ENCODE data around the gene NOS2.
"Not testable (repeated sequence)": the region's sequence is repeated elsewhere in the genome, so short reads cannot be mapped to it uniquely, and the experiment has no call there.

NOS2 gene

DNA sequence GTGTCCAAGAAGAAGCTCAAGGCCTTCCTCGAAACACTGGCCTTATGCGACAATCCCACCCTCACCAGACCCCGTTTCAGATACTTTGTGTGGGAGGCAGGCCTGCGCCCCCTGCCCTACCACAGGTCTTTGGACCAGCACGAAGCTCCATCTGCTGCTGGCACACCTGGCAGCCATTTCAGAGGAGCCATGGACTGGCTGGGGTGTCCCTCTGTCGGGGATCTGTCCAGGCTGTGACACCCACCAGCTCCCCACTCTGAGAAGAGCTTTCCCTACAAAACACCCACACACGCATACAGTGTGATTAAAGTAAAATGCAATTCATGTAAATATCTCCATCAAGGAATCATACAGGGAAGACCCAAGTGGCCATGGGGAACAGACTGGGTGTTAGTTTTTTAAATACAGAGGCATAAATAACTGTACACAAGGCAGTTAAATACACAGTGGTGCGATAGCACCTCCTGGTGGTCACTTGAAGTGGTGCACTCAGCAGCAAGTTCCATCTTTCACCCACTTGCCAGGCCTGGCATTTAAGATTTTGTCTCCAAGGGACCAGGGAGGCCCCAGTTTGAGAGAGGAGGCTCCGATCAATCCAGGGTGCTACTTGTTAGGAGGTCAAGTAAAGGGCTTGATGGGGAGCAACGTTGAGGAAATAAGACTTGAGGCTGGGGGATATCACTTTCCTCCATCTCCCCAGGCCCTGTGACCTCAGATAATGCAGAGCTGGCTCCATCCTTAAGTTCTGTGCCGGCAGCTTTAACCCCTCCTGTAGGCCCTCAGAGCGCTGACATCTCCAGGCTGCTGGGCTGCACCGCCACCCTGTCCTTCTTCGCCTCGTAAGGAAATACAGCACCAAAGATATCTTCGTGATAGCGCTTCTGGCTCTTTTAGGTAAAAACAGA, 43.6 kb downstream of the NOS2 start:
- in situ Hi-C loops (cut with MboI; ENCODE audit: low sequenced_read_pairs) = no loop called here

DNA sequence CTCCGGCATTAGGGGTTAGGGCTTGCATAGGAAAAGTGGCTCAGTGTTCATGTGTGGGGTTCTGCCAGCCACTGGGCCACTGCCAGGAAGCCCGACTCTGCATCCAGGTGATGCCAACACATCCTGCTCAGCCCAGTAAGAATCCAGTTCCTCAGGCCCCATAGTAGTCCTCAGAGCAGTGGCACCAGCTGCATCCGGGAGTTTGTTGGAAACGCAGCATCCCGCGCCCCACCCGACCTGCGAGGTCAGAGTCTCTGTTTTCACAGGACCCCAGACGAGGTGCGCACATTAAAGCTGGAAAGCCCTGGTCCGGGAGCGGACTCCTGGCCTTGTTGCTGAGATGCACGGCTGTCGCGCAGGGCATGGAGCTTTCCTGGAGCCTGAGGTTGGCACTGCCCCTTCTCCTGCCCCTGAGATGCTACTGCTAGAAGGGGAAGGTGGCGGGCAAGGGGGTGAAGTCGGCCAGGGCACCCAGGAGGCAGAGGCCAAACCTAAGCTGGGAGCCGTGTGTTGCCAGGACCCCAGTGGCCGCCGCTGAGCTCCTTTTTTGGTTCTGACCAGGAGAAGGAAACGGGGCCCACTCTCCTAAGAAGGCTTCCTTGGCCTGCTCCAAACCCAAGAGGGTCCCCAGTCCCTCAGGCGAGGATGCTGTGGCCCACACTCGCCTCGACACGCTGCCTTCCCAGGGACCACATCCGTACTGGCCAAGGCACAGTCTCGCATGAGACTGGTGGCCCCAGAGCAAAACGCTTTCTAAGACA, 44.4 kb downstream of the NOS2 start:
- in situ Hi-C loops (cut with MboI; ENCODE audit: low sequenced_read_pairs) = no loop called here

DNA sequence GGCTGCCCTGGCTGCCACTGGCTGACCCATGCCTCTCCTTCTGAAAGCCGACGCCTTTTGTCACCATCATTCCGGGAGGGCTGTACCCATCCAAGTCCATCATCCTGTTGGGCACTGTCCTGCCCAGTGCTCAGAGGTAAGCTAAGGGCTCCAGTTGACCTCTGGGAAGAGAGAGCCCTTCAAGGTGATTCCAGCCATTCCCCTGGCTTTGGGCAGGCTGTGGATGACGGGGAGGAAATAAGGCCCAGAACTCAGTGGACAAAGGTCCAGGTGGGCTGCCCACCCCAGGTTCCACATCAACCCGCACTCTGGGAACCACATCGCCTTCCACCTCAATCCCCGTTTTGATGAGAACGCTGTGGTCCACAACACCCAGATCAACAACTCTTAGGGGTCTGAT, 45.8 kb downstream of the NOS2 start:
- in situ Hi-C loops (cut with MboI; ENCODE audit: low sequenced_read_pairs) = no loop called here

DNA sequence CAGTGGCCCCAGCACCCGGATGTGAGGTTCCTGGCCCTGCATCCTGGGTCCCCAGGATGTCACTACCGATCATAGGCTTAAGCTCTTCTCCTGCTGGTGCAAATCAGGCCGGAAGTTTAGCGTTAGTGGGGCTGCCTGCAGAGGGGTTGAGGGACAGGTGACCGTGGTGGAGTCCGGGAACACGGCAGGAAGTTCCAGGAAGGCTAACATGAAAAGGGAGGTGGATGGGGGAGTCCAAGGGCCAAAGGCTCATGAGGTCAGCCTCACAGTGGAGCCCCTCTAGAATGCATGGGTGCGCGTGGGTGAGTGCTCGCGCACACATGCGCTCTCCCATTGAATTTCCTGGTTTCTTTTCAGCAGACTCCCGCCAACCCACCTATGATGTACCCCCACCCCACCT, 46.6 kb downstream of the NOS2 start:
- in situ Hi-C loops (cut with MboI; ENCODE audit: low sequenced_read_pairs) = not testable (repeated sequence)

DNA sequence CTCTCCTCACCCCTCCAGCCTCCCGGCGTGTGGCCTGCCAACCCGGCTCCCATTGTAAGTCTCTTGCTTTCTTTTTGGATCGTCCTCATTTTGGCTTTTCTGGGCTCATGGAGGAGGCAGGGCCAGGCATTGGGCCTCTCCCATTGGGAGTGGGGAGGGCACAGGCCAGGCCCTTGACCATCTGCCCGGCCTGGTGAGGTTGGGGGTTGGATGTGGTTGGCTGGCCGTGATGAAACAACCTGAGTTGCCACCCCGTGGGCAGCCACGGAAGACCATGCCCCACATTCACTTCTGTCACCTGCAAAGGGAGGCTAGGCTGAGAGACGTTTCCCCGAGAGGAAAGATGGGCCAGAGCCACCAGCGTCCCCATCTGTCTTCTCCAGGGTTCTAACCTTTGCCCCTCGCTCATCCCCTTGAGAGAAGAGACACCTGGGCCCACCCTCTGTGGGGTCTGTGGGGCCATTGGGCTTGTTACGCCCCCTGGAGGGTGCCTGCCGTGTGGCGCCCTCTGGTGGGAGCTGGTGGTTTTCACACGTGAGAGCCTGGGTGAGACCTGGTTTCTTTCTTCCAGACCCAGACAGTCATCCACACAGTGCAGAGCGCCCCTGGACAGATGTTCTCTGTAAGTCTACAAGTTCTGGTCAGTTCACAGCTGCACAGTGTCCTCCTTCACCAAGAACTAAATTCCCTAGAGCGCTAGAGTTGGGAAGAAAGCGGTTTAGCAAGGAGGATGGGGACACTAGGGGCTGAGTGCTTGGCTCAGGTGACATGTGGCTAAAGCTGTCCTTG, 47.3 kb downstream of the NOS2 start:
- in situ Hi-C loops (cut with MboI; ENCODE audit: low sequenced_read_pairs) = not testable (repeated sequence)

DNA sequence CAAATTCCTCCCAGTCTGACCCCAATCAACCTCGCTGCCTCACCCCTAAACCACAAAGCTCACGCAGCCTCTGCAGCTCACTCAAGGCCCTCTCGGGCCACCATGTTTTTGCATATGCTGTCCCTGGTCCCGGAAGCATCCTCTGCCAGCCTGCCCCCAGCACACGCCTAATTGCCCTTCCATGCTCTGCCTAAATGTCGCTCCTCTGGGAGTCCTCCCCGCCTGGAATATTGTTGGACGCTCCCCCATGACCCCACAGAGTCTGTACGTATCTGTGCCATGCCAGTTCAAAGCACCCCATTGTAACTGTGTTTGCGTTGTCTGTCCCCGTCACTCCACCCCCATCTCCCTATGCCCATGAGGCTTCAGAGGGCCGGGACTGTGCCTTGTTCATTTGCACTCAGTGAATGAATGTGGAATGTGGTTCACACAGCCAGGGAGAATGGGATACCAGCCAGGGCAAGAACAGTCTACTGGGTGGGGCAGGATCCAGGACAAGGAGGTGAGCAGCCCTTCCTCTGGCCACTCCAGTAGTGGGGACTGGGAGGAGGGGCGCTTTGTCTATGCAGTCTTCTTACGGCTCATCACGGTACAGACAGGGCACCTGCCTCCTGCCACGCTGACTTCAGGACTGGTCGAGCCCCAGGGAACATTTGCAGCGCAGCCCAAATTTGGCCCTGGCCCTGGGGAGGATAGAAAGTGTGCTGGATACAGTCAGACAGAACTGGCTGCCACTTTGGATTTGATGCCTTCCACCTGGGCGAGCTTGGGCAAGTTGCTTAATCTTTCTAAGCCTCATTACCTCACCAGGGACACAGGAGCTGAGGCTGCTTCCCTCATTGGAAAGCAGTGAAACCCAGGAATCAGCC, 48.5 kb downstream of the NOS2 start:
- in situ Hi-C loops (cut with MboI; ENCODE audit: low sequenced_read_pairs) = no loop called here

DNA sequence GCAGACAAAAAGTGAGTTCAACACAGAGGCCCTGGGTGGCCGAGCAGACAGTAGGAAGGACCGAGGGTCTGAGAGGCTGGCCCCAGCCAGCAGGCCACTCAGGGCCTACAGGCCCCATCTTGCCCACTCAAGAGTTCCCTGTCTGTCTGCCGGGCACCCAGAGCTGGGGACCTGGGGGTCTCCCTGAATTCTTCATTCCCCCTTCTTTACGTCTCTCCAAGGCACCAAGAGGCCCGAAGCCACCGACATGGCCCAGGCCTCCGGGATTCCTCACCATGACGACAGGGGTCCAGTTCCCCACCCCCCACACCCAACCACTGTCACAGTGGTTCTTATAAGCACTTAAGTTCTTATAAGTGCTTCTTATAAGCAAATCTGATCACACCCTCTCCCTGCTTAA, 49.2 kb downstream of the NOS2 start:
- in situ Hi-C loops (cut with MboI; ENCODE audit: low sequenced_read_pairs) = no loop called here

DNA sequence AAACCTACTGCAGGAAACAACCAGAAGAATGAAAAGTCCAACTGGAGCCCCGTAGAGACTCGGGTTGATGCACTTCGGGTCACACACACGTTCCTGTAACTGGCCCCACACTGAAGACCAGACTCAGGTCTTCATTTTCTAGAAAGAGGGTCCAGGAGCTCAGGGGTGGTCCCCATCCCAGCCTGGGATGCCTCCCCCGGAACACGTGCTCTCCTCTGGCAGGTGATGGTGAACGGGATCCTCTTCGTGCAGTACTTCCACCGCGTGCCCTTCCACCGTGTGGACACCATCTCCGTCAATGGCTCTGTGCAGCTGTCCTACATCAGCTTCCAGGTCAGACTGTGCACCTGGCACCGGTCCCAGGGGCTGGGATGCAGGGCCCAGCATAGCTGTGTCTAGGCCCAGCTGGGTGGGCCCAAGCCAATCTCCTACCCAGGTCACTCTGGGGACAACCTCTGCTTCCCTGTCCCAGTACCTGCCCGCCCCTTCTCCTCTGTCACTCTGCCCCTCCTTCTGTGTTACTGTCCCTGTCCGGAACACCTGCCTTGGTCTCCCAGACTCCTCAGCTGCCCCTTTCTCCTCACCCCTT, 50.7 kb downstream of the NOS2 start:
- in situ Hi-C loops (cut with MboI; ENCODE audit: low sequenced_read_pairs) = not testable (repeated sequence)

DNA sequence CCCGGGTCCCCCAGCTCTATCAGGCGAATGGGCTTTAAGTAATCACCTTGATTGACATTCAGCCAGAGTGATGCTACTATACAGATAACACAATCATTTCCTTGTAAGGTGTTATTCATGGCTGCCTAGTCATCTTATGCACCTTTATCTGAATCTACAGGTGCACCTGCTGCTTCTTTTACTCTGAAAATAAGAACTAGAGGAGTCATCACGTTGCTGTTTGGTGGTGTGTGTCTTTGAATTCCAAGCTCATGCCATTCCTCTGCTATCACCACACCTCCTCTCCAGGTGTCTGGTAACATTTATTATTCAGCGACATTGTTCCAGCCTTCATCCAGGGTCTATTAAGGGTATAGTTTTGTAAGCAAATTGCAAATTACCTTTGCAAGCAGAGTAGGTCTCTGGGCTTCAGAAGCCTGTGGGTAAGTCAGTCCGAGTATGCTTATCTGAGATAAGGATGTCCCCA, 51.9 kb downstream of the NOS2 start:
- in situ Hi-C loops (cut with MboI; ENCODE audit: low sequenced_read_pairs) = no loop called here

DNA sequence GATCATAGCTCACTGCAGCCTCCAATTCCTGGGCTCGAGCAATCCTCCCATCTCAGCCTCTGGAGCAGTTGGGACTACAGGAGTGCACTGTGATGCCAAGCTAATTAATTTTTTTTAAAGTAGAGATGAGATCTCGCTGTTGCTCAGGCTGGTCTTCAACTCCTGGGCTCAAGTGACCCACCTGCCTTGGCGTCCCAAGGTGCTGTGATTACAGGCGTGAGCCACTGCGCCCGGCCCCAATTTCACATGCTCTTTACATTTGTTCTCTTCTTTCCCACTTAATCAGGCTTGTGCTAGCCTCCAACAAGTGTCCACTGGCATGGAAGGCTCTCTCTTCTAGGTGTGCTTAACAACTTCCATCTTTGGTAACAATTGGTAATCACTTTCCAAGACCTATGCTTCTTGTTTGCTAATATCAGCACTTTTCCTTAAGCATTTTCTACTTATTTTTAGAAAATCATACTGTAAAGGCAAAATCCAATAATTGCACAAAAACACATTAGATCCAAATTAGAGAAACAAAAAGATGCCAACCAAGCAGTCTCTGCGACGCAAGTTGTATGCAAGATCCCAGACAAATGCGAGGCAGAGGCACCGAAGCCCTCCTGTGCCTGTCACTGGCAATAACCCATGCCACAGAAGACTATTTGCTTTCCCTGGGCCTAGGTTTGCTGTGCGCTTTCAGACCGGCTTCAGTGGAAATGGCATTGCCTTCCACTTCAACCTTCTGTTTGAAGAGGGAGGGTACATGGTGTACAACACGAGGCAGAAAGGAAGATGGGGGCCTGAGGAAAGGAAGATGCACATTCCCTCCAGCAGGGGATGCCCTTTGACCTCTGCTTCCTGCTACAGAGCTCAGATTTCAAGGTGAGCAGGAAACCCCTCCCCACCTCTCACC, 52.6 kb downstream of the NOS2 start:
- in situ Hi-C loops (cut with MboI; ENCODE audit: low sequenced_read_pairs) = no loop called here

DNA sequence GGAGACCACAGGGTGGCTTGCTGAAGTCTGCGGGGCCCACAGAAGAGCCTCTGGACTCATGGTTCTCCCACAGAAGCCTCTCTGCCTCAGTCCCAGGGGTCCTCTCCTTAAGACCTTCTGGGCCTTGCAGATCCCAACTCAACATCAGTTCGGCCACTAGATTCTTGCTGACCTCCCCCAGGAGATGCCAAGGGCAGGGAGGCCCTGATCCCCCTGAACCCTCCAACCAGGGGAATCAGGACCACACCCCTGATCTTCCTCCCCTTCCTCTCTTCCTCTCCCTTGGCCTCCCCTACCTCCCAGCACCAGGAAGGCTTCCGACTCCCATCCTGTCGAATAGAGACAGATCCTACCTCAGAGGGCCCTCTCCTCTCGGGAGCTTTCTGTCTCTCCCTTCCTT, 53.4 kb downstream of the NOS2 start:
- in situ Hi-C loops (cut with MboI; ENCODE audit: low sequenced_read_pairs) = no loop called here

DNA sequence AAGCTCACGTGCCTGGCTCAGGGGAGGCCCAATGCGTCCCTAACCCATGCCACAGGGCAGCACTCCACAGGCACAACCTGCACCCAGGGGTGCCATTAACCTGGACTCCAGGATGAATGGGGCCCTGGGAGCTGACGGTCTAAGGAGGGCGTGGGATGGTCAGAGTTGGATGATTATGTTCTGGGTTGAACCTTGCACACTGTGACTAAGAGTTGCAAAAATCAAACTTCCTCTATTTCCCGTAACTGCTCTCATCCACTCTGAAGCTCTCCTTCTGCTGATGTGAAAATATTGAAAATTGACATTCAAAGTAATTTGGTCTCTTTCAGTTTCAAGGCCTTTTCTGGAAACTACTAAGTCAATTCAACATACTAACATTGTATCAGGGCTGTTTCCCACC, 54.0 kb downstream of the NOS2 start:
- in situ Hi-C loops (cut with MboI; ENCODE audit: low sequenced_read_pairs) = not testable (repeated sequence)

DNA sequence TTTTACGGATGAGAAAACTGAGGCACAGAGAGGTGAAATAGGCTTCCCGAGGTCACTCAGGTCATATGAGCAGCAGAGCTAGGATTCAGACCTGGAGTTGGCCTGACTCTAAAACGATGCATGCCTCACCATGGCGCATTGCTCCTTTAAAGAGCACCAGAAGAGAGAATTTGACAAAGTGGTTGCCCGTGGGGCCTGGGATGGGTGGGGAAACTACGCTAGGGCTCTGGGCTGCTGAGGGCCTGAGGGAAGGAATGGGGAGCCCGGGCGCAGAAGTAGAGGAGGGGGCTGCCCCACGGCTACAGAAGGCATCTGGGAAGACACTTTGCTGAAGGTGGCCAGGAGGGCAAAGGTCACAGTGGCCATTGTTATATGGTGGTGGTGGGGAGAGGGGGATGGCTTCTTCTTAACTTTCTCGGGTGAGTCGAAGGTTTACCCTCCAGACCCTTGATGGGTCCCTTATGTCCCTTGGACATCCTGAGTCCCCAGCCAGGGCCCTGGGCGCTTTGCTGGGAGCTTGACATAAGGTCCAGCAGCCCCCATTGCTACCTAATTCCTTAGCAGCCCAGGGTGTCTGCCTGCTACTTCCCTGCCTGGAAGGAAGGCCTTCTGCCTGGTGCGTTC, 55.0 kb downstream of the NOS2 start:
- in situ Hi-C loops (cut with MboI; ENCODE audit: low sequenced_read_pairs) = not testable (repeated sequence)

DNA sequence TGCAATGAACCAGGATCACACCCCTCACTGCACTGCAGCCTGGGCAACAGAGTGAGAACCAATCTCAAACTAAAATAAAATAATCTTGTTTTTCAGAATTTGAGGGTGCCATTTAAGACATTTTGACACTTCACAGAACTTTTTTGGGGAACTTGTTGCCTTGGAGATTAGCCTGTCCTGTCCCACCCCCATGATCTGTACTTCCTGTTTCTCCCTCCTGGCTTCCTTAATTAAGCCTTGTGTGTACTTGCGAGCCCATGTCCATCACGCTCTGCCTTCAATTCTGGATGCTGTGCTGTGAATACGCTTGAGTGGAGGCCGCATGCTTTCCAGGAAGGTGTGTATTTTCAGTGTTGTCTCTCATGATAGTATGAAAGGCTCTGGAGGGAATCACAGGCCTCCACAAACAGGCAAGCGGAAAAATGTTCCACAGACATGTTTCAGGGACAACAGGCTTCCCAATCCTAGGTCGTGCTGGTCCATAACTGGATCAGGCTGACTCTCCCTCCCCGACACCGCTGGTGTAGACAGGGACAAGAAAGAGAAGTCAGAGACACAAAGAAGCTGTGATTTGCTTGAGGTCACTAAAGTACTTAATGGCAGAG, 56.9 kb downstream of the NOS2 start:
- in situ Hi-C loops (cut with MboI; ENCODE audit: low sequenced_read_pairs) = no loop called here

DNA sequence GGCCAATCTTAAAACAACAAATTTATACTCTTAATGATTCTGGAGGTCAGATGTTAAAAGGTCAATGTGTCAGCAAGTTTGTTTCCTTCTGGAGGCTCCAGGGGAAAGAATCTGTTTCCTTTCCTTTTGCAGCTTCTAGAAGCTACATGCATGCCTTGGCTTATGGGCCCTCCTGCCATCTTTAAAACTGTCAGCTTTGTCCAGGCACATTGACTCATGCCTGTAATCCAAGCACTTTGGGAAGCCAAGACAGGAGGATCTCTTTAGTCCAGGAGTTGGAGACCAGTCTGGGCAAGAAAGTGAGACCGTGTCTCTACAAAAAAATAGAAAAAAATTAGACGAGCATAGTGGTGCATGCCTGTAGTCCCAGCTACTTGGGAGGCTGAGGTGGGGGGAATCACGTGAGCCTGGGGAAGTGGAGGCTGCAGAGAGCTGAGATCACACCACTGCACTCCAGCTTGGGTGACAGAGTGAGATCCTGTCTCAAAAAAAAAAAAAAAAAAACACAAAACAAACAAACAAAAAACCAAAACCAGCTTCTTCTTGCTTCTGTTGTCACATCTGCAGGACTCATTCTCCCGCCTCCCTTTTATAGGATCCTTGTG, 58.3 kb downstream of the NOS2 start:
- in situ Hi-C loops (cut with MboI; ENCODE audit: low sequenced_read_pairs) = no loop called here

DNA sequence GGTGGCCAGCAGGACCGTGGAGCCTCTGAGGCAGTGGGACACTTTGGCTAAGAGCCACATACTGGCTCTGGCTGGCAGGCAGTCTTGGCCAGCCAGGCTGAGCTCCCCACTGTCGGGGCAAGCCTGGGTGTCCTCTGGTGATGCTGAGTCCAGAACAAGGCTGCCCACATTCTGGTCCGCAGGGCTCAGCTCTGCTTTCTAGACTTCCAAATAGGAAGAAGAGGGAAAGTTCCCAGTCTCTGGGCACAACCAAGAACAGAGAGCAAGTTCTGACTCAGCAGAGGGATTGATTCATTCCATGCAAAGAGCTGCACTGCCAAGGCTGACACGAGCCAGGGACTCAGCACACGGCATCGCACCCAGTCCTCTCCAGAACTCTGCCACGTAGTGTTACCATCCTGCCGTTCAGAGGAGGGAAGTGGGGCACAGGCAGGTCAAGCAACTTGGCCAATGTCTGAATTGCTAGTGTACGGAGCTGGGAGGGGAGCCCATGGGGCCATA, 58.9 kb downstream of the NOS2 start:
- in situ Hi-C loops (cut with MboI; ENCODE audit: low sequenced_read_pairs) = no loop called here

DNA sequence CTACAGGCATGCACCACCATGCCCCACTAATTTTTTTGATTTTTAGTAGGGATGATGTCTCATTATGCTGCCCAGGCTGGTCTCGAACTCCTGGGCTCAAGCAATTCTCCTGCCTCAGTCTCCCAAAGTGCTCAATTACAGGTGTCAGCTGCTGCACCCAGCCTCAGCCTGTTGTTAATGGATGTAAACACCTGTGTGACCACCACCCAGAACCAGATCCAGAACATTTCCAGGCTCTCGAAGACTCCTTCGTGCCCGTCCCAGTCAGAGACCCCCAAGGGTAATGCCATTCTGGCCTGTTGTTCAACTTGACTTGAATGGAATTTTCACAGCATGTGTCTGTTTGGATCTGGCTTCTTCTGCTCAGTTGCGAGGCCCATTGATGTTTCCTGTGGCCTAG, 59.8 kb downstream of the NOS2 start:
- in situ Hi-C loops (cut with MboI; ENCODE audit: low sequenced_read_pairs) = not testable (repeated sequence)
